ENCODE data around the gene PAQR3. TPM values are rescaled to one million over a fixed set of nuclear protein-coding genes. Genes with fewer than 3 reads are reported as not detected.

Gene PAQR3
- total and polyA plus RNA-seq, 2 of the 4 experiments (the other 2 are of a cell fraction) = 11.5 to 11.8 TPM

DNA sequence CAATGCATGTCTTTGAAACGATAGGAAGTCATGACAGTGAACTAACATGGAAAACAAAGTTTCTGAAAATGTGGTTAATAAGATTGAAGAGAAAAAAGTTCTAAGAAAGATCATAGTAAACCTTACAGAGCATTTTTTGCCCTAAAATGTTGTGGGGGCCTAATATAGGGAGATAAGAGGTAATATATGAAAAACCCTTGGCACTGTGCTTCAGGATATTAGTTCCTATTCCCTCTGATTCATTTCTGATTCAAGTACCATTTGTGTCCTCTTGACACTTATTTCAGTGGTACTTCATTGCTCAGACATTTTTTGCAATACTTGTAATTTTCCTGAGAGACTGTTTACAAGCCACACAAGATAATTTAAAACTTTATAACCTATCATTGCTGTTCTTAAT is 35.1 kb downstream of the PAQR3 start:
- intact Hi-C loops (cut with micrococcal nuclease) = no loop called here
- no peak overlapping the region for H4K5ac ChIP-seq (ENCODE audit: low read depth, low read length)
- H2AK5ac ChIP-seq (ENCODE audit: low read depth, low read length) = no peak overlapping the region
- no peaks in the 10 kb centered on the region; the same call in 1 of the 2 replicates for H3K36me3 ChIP-seq (ENCODE audit: control insufficient read depth, insufficient read depth, low read length)
- no peak overlapping the region for H3K18ac ChIP-seq (ENCODE audit: low read depth, low read length)
- H2BK5ac ChIP-seq (ENCODE audit: low read depth, low read length, poor library complexity, severe bottlenecking) = no peak overlapping the region
- no peak overlapping the region for H4K91ac ChIP-seq (ENCODE audit: insufficient read depth, low read depth, low read length)
- WGBS, 2 experiments (ENCODE audit: extremely low coverage in 2 of 2, insufficient read length in 1 of 2) = no CpG with 5 or more reads among the region's 1 CpG
- no TSS peak for BruUV-seq (replicated peaks)
- no peaks in the 10 kb centered on the region for H3K79me1 ChIP-seq (ENCODE audit: low read depth in 1 of 2, low read length in 2 of 2)
- H3K4me1 ChIP-seq (ENCODE audit: control insufficient read depth, insufficient read depth, low read length) = no peaks in the 10 kb centered on the region
- H3K14ac ChIP-seq (replicated peaks; ENCODE audit: low read depth, low read length) = no peak overlapping the region
- ATAC-seq (ENCODE audit: low read depth) (no peak), DNase-seq (no peak)
- no peaks in the 10 kb centered on the region for H3K9me3 ChIP-seq (ENCODE audit: control insufficient read depth, insufficient read depth, low read length)
- in situ Hi-C loops (cut with MboI; ENCODE audit: low sequenced_read_pairs) = no loop called here
- 0 out of 2 replicates have a peak, but pooled peaks cover 2% of the 10 kb centered on the region for H3K9me1 ChIP-seq (ENCODE audit: insufficient read depth, low read length)
- no peak overlapping the region for H2AFZ ChIP-seq (replicated peaks; ENCODE audit: low read length, poor library complexity)
- H2BK20ac ChIP-seq (ENCODE audit: low read depth, low read length) = no peak overlapping the region
- H3K27ac ChIP-seq (ENCODE audit: insufficient read depth, low read length) = no peak overlapping the region
- no peak overlapping the region for H2BK120ac ChIP-seq (ENCODE audit: low read depth, low read length)
- H2AK9ac ChIP-seq (replicated peaks; ENCODE audit: low read depth, low read length, poor library complexity) = no peak overlapping the region
- no peak overlapping the region for H3K9ac ChIP-seq (ENCODE audit: low read depth, low read length)
- no peaks in the 10 kb centered on the region for H3K27me3 ChIP-seq (ENCODE audit: control insufficient read depth, insufficient read depth, low read length)
- H3K56ac ChIP-seq (ENCODE audit: extremely low read depth, insufficient read depth, low read length) = no peak overlapping the region
- ChIA-PET CTCF (no interaction called here), POLR2A (ENCODE audit: unreplicated experiment) (no interaction called here)
- TF ChIP-seq MAZ (IDR thresholded peaks at IDR 0.05; ENCODE audit: borderline replicate concordance, low read depth, low read length) (no peak), CEBPB (IDR thresholded peaks at IDR 0.05; ENCODE audit: low read depth, low read length) (no peak), CTCF (conservative IDR thresholded peaks at IDR 0.05; ENCODE audit: low read depth, low read length) (no peak), BHLHE40 (IDR thresholded peaks at IDR 0.05; ENCODE audit: low read depth, low read length) (no peak), MAFK (IDR thresholded peaks at IDR 0.05; ENCODE audit: low read depth, low read length) (no peak), NFE2L2 (IDR thresholded peaks at IDR 0.05; ENCODE audit: low read depth, low read length) (no peak), RAD21 (IDR thresholded peaks at IDR 0.05; ENCODE audit: low read length) (no peak), RFX5 (IDR thresholded peaks at IDR 0.05; ENCODE audit: low read depth, low read length) (no peak), MXI1 (IDR thresholded peaks at IDR 0.05; ENCODE audit: borderline replicate concordance, low read depth, low read length) (no peak), FOS (IDR thresholded peaks at IDR 0.05; ENCODE audit: low read depth, low read length) (no peak), POLR2A (IDR thresholded peaks at IDR 0.05; ENCODE audit: low read depth, low read length) (no peak)
- TF ChIP-seq, protein P1, sequence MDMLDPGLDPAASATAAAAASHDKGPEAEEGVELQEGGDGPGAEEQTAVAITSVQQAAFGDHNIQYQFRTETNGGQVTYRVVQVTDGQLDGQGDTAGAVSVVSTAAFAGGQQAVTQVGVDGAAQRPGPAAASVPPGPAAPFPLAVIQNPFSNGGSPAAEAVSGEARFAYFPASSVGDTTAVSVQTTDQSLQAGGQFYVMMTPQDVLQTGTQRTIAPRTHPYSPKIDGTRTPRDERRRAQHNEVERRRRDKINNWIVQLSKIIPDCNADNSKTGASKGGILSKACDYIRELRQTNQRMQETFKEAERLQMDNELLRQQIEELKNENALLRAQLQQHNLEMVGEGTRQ (IDR thresholded peaks at IDR 0.05; ENCODE audit: low read depth, low read length) = no peak
- TF ChIP-seq, protein P2, sequence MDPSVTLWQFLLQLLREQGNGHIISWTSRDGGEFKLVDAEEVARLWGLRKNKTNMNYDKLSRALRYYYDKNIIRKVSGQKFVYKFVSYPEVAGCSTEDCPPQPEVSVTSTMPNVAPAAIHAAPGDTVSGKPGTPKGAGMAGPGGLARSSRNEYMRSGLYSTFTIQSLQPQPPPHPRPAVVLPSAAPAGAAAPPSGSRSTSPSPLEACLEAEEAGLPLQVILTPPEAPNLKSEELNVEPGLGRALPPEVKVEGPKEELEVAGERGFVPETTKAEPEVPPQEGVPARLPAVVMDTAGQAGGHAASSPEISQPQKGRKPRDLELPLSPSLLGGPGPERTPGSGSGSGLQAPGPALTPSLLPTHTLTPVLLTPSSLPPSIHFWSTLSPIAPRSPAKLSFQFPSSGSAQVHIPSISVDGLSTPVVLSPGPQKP (IDR thresholded peaks at IDR 0.05; ENCODE audit: borderline replicate concordance, low read depth, low read length) = no peak
- H3K23ac ChIP-seq (ENCODE audit: low read depth, low read length) = no peak overlapping the region
- no peak overlapping the region for H3K4me3 ChIP-seq (ENCODE audit: insufficient read depth, low read depth, low read length)
- no peak overlapping the region for H3K4me2 ChIP-seq (ENCODE audit: low read depth, low read length)
- H4K20me1 ChIP-seq (ENCODE audit: insufficient read depth, low read length) = no peaks in the 10 kb centered on the region
- H4K8ac ChIP-seq (ENCODE audit: low read depth in 2 of 2, low read length in 2 of 2) = no peak overlapping the region
- no peak overlapping the region for H3K4ac ChIP-seq (ENCODE audit: low read depth, low read length)
- dilution Hi-C loops (cut with HindIII; ENCODE audit: low sequenced_read_pairs, unreplicated experiment) = no loop called here
- H2BK15ac ChIP-seq (ENCODE audit: low read depth, low read length) = no peak overlapping the region

Measured in IMR-90 (cell line).